Kidney glomerular epithelial cell (primary cell): ENCODE results near the gene KLK8.
A peak's percentile ranks its signal among the peaks of the same experiment; 100 is the strongest.

Experiments
- DNase-seq: peaks from one replicate; lab custom pipeline; 2025; lab: John Stamatoyannopoulos, UW

KLK8 gene

DNA sequence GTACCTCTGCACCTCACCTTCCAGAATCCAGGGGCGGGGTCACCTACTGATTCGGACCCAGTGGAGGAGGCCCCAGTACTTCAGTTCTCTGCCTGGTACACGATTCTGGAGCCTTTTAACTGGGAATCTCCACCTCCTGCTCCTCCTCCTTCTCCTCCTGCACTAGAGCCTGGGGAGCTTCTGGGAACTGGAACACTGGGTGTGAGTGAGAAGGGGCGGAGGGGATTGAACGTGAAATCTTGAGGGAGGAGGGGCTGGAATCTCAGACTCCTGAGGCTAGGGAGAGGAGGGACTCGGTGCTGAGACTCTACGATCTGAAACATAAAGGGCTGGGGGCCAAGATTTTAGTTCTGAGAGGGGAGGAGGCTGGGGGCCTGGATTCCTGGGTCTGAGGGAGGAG, at the start of gene KLK8:
TSS of gene KLK8 (minus strand) at position 90 of the 400 bp plus-strand sequence. CDS start 437 bp downstream, outside the sequence.
- DNase-seq: no peak

- DNase-seq: no peak
These were observed 45.6 kb upstream of the KLK8 start for GRCh38 chr19:51047031-51047335.

DNA sequence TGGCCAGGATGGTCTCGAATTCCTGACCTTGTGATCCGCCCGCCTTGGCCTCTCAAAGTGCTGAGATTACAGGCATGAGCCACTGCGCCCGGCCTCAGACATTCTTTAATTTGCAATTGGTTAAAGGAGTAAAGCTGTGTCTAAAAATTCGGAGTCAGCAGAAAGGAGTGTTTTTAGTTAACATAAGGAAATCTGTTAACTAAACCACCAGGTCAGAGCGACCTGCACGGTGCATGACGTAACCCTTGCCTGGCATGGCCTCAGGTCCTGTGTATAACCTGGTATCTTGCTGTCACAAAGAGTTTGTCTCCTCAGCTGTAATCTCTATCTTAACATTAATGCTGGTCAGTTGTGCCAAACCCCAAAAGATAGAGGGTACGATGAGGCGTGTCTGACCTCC, 42.9 kb upstream of the KLK8 start:
- no peak for DNase-seq

- DNase-seq: no peak
These were observed 42.1 kb upstream of the KLK8 start for GRCh38 chr19:51043497-51043896.

DNA sequence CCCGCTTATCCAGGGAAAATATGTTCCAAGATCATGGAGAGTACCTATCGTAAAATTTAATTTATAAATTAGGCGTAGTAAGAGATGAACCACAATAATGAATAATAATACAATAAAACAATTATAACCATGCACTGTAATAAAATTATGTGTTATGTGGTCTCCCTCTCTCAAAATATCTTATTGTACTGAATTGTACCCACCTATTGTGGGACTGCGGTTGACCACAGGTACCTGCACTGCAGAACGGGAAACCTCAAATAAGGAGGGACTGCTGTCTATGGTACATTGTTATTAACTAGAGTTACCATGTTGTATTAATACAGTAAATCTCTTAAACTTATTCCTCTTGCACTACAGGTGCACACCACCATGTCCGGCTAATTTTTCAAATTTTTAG, 38.7 kb upstream of the KLK8 start:
- no peak for DNase-seq

DNA sequence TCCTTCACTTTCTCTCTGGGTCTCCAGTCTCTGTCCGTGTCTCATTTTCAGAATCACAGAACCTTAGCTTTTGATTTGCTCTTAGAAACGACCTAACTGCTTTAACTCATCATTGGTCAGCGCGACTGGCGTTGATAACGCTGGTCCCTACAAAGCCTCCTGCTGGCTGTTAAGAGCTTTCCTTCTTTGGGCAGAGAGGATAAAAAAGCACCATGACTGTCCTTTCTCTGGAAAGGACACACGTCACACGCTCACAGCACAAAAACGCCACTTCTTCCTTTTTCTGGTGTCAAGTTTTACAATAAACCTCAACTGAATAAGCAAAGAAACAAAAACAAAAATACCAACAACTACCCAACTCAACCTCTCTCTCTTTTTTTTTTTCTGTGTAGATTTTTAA, 35.1 kb upstream of the KLK8 start:
- no peak for DNase-seq

- no peak for DNase-seq
These were observed 33.3 kb upstream of the KLK8 start, which contains the start of gene KLK12 for GRCh38 chr19:51034704-51035103. Gene KLK12, minus strand, starts transcription at chr19:51035002. Its CDS starts 381 bp downstream, at chr19:51034621.

DNA sequence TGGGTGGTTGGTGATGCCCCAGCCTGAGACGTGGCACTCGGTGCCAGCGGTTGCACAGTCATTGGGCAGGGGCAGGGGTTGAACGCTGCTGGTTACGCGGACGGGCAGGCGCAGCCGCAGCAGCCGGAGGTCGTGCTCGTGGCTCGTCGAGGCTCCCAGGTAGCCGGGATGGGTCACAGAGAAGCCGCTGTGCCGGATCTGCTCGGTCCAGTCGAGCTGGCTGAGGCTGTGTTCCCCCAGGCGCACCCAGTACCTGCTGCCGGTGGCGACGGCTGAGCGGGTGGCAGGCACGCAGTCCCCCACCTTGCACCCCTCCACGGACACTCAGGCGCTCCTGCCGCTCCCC, 30.4 kb upstream of the KLK8 start:
- no peak for DNase-seq

- no peak for DNase-seq
These were observed 29.9 kb upstream of the KLK8 start for GRCh38 chr19:51031220-51031879.

GRCh38 chr19:51030631-51031030, 29.2 kb upstream of the KLK8 start:
- DNase-seq: no peak

DNA sequence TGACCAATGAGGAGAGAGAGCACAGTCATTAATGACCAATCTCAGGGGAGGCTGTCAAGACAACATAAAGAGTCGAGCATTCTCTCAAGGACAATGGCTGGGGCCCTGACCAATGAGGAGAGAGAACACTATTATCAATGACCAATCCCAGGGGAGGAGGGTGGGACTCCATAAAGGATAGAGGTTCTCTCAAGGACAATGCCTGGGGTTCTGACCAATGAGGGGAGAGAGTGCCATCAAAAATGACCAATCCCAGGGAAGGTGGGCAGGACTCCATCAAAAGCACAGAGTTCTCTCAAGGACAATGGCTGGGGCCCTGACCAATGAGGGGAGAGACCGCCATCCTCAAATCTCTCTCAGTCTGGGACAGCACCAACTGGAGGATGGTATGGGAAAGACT, 28.3 kb upstream of the KLK8 start:
- DNase-seq: no peak

- DNase-seq: no peak
These were observed 26.5 kb upstream of the KLK8 start for GRCh38 chr19:51027873-51028272.

DNA sequence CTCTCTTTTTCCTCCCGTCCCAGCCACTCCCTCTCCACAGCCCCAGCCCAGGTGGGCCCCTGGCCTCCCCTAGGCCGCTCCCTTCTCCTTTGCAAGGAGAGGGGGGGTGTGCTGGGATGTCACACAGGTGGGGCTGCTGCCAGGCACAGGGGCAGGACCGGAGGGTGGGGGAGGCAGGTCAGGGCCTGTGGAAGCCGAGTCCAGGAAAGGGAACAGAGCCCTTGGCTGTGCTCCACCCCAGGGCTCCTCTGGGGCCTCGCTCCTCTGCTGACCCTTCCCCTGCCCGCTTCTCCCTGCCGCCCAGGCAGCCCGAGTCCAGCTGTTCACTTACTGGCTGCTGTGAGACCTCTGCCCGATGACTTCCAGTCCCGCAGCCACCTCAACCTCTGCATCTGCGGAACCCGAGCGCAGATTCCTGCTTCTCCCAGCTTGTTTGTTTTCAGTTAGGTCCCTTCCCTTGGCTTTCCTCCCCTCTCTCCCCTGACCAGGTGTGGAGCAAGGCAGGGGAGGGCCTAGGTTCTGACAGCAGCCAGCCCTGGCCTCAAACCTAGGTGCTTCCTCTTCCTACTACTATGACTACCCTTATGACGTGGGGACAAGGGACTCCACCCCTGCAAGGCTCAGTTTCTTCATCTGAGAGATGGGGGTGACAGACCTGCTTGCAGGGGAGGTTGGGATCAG, 25.9 kb upstream of the KLK8 start:
- DNase-seq: no peak

DNA sequence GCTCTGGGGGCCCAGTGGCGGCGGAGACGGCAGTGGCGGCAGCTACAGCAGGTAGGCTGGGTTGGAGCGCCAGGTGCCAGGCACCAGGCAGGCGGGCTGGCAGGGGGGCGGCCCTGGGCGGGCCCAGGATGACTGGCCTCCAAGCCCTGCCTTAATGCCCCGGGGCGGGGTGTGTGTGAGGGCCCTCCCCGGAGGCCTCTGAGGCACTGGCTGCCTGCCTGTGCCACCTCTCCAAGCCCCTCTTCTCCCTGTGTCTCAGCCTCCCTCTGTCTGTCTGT, 25.1 kb upstream of the KLK8 start, which contains the start of gene KLK11:
TSS of gene KLK11 (minus strand) at position 63 of the 278 bp plus-strand sequence. CDS start 985 bp downstream, outside the sequence.
- no peak for DNase-seq

DNA sequence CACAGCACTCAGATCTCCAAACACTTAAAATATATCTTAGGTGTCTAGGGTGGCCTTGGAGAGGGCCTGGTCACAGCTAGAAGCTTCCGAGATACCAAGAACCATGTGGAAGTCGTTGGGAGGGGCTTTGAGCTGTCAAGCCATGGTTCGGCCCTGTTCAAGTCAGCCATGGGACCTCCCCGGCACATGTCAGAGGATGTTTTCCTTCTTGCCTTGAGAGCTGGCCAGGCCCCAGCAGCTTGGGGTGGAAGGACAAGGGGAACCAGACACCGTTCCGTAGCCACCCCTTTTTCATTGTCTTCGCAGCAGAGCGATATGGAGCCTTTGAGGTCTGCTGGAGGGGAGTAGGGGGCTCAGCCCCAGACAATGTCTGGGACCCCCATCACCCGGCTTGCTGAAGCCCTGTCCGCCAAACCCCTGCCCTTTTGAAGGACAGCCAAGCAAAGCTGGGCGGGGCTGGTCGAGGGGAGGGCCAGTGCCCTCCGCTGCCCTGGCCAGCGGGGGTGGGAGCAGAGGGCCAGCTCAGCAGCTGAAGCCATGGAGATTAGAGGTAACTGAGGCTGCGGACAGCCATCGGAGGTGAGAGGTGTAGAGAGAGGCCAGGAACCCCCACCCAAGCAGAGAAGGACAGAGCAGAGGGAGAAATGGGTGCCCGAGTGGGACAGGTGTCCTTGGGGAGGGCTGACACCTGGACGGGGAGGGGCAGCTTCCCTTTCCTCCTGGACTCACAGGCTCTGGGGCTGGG, 24.6 kb upstream of the KLK8 start:
- DNase-seq: no peak

DNA sequence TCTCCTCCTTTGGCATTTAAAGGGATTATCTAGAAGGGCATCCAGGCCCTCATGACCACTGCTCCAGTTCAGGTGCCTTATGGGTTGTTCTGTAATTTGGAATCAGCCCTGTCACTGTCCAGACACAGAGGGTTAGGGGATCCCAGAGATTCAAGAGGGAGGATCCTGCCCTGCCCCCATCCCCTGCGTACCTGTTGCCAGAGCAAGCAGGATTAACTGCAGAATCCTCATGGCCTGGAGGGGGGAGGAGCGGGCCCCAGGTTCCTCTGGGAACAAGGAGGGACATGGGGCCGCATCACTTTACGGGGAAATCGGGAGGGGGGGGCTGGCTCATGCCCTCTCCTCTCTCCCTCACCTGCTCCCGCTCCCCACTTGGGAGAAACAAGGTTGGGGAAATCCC, 24.0 kb upstream of the KLK8 start:
- DNase-seq: no peak

- no peak for DNase-seq
These were observed 23.5 kb upstream of the KLK8 start for GRCh38 chr19:51024924-51025323.

- no peak for DNase-seq
These were observed 22.5 kb upstream of the KLK8 start for GRCh38 chr19:51023946-51024345.

GRCh38 chr19:51022526-51022925, 21.1 kb upstream of the KLK8 start:
- no peak for DNase-seq

GRCh38 chr19:51020988-51021651, 19.7 kb upstream of the KLK8 start:
- DNase-seq: peak; percentile 66

- DNase-seq: no peak
These were observed 18.1 kb upstream of the KLK8 start, which contains the start of gene KLK10 for GRCh38 chr19:51019544-51019925. Gene KLK10, minus strand, starts transcription at chr19:51019709. Its CDS starts 579 bp downstream, at chr19:51019130.

DNA sequence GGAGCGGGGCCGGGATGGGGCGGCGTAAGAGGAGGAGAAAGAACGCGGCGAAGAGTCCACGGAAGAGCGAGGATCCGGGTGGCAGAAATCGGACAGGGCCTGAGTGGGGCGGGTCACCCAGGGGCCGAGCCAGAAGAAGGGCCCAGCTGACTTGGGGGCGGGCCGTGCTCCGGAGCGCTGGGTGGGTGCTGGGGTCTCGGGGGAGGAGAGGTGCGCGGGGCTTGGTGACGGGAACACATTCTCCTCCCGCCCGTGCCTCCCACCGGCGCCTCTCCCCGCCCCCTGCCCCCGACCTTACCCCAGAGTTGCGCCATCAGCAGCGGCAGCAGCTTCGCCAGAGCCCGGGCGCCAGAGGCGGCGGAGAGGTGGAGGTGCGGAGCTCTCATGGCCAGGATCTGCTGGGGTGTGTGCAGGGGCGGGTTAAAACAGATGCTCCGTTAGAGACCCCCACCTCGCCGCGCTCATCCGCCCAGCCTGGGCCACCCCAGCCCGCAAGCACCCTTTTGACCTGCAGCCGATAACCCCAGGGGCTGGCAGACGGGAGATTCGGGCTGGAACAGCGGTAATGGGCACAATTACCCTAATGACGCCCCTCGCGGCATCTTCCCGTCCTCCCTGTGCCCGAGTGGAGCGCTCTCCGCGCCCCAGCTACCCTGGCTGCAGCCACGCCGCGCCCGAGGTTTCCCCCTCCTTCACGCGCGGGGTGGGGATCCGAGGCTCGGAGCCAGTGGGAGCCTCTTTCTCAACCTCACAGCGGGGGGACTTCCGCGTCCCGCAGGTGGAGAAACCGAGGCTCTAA, 17.5 kb upstream of the KLK8 start:
- DNase-seq: no peak
